ENCODE data around the gene FEV.

Gene FEV

GRCh38 chr2:219001577-219002394, 16.8 kb upstream of the FEV start:
- Histone ChIP-seq H3K27me3 (no peaks in the 10 kb centered on the region), H3K4me3 (ENCODE audit: low read depth, low read length) (peak overlapping the region; percentile 76), H3K4me1 (peaks cover 43% of the 10 kb centered on the region), H3K9me3 (no peaks in the 10 kb centered on the region), H3K36me3 (no peaks in the 10 kb centered on the region)
- peak; percentile 86 for DNase-seq
- TF ChIP-seq, protein P1, sequence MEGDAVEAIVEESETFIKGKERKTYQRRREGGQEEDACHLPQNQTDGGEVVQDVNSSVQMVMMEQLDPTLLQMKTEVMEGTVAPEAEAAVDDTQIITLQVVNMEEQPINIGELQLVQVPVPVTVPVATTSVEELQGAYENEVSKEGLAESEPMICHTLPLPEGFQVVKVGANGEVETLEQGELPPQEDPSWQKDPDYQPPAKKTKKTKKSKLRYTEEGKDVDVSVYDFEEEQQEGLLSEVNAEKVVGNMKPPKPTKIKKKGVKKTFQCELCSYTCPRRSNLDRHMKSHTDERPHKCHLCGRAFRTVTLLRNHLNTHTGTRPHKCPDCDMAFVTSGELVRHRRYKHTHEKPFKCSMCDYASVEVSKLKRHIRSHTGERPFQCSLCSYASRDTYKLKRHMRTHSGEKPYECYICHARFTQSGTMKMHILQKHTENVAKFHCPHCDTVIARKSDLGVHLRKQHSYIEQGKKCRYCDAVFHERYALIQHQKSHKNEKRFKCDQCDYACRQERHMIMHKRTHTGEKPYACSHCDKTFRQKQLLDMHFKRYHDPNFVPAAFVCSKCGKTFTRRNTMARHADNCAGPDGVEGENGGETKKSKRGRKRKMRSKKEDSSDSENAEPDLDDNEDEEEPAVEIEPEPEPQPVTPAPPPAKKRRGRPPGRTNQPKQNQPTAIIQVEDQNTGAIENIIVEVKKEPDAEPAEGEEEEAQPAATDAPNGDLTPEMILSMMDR (IDR thresholded peaks at IDR 0.05; ENCODE audit: low read depth, low read length): no peak

GRCh38 chr2:219001100-219001576, 16.2 kb upstream of the FEV start:
- Histone ChIP-seq H3K27me3 (no peaks in the 10 kb centered on the region), H3K36me3 (no peaks in the 10 kb centered on the region), H3K4me3 (ENCODE audit: low read depth, low read length) (no peak overlapping the region), H3K9me3 (no peaks in the 10 kb centered on the region), H3K4me1 (peaks cover 49% of the 10 kb centered on the region)
- DNase-seq: no peak
- TF ChIP-seq, protein P1 (IDR thresholded peaks at IDR 0.05; ENCODE audit: low read depth, low read length): no peak

GRCh38 chr2:219000569-219000960, 15.6 kb upstream of the FEV start:
- H3K9me3 ChIP-seq: no peaks in the 10 kb centered on the region
- peak; percentile 68 for DNase-seq
- H3K4me1 ChIP-seq: peaks cover 53% of the 10 kb centered on the region
- H3K27me3 ChIP-seq: no peaks in the 10 kb centered on the region
- H3K4me3 ChIP-seq (ENCODE audit: low read depth, low read length): peak overlapping the region; percentile 31; the same call in 1 of the 2 replicates
- H3K36me3 ChIP-seq: no peaks in the 10 kb centered on the region
- TF ChIP-seq, protein P1 (IDR thresholded peaks at IDR 0.05; ENCODE audit: low read depth, low read length): no peak

DNA sequence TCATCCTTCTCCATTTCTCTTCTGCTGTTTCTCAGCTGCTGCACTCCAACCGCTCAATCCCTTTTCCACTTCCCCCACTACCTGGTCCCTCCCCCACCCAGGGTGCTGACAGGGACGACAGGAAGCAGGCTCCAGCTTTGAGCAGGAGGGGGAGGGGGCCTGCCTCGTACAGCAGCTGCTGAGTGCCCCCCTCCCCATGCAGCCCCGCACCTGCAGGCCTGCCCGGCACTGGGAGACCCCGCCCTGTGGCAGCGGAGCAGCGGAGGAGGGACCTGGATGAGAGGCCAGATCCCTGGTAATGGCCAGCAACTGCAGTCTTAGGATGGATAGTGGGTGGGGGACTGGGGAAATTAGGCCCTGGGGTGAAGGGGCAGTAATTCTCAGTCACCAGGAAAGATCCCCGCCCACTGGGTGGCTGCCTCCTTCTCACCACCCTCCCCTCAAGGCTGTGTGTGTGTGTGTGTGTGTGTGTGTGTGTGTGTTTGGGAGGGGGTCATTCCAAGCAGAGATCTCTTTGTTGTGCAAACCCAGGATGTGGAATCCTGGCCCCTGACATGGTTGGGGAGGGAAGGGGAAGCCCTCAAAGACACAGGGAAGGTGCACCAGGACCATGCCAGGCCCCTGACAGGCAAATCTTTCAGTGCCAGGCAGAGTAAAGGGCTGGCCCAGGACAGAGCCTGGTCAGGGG, 15.0 kb upstream of the FEV start:
- no peaks in the 10 kb centered on the region for H3K36me3 ChIP-seq

GRCh38 chr2:218999021-218999880, 14.3 kb upstream of the FEV start:
- TF ChIP-seq, protein P1 (IDR thresholded peaks at IDR 0.05; ENCODE audit: low read depth, low read length): no peak
- H3K27me3 ChIP-seq: no peaks in the 10 kb centered on the region
- DNase-seq: peak; percentile 59
- H3K4me3 ChIP-seq (ENCODE audit: low read depth, low read length): peak overlapping the region; percentile 31
- peaks cover 57% of the 10 kb centered on the region for H3K4me1 ChIP-seq
- H3K36me3 ChIP-seq: no peaks in the 10 kb centered on the region
- no peaks in the 10 kb centered on the region for H3K9me3 ChIP-seq

More for the DNA sequence above, 15.0 kb upstream of the FEV start:
- Histone ChIP-seq H3K4me3 (ENCODE audit: low read depth, low read length) (peak overlapping the region; percentile 31), H3K9me3 (no peaks in the 10 kb centered on the region), H3K4me1 (peaks cover 57% of the 10 kb centered on the region), H3K27me3 (no peaks in the 10 kb centered on the region)
- peak; percentile 98 for DNase-seq
- TF ChIP-seq, protein P1 (IDR thresholded peaks at IDR 0.05; ENCODE audit: low read depth, low read length): no peak
